ENCODE measurements around the gene COX8C. TPM values are rescaled to one million over a fixed set of nuclear protein-coding genes. Genes with fewer than 3 reads are reported as not detected.

The COX8C gene
- total and polyA plus RNA-seq, 4 experiments from 2014 or later, result not detected

DNA sequence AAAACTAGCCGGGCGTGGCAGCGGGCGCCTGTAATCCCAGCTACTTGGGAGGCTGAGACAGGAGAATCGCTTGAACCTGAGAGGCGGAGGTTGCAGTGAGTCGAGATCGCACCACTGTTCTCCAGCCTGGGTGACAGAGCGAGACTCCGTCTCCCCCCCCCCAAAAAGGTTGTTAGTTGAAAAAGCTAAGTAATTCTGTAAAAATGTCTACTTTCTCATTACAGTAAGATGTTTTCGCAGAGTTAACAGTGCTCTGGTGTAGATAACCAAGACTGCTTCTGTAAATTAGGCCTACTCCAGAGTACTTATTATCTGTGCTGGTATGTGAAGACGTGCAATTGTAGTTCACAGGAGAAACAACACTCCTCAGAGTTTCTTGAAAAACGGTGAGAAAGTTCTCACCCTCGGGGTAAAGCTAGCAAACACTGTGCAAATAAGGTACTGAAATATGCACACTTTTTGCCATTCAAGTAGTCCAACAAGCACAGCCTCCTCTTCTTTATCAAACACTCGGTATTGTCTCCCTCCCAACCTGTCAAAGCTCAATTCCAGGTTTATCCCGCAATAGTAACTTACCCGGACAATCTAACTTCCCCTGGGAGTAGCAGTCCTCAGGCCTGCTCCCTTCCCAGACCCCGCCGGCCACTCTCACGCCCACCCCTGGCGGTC is 15.1 kb upstream of the COX8C start:
- DNase-seq, result peak in 1 of 5 donors; percentile 11
- Histone ChIP-seq H3K27ac (ENCODE audit: low read depth, low read length) (peak overlapping the region; percentile 83), H3K36me3 (ENCODE audit: insufficient read depth, low read length) (no peaks in the 10 kb centered on the region), H3K27me3 (ENCODE audit: insufficient read depth, low read length) (no peaks in the 10 kb centered on the region), H3K4me1 (ENCODE audit: insufficient read depth, low read length) (peaks cover 32% of the 10 kb centered on the region), H3K9me3 (ENCODE audit: control insufficient read depth in 1 of 2, low read length in 2 of 2) (no peaks in the 10 kb centered on the region), H3K4me3 (ENCODE audit: low read length in 2 of 2) (peak overlapping the region; percentile 48 to 96)
- H3K36me3 Mint-ChIP-seq, result peaks cover 0 to 9% of the 10 kb centered on the region in 2 donors
- ChIA-PET POLR2A (ENCODE audit: partially characterized antibody) (interaction anchor here (1.2 to 1.5 kb wide), 2 partner anchors 147 to 149 kb away, joined by 3 read pairs; partner anchors contain the start of genes LYSET and MOAP1), CTCF (ENCODE audit: partially characterized antibody) (interaction anchor here (1.1 to 1.2 kb wide), 2 partner anchors 216 to 219 kb away, joined by 4 read pairs; partner anchors contain the start of gene ITPK1)
- intact Hi-C loops (cut with micrococcal nuclease), result loop anchor here (1.0 to 5.0 kb wide), 3 partner anchors 125 to 220 kb away; partner anchors contain the start of genes GON7, MOAP1 and UBR7
- H3K27ac Mint-ChIP-seq, result peak overlapping the region; percentile 83 to 96 (median 91)
- H3K27me3 Mint-ChIP-seq, result no peaks in the 10 kb centered on the region
- H3K9me3 Mint-ChIP-seq, result peaks cover 0 to 1% (median 0%) of the 10 kb centered on the region in 8 donors
- peak overlapping the region; percentile 91 to 98 (median 94) for H3K4me3 Mint-ChIP-seq
- H3K4me1 Mint-ChIP-seq, result peaks cover 36 to 67% (median 46%) of the 10 kb centered on the region in 4 donors

GRCh38 chr14:93332397-93332852 is 14.6 kb upstream of the COX8C start:
- POLR2A ChIA-PET (ENCODE audit: partially characterized antibody), result no interaction called here
- Mint-ChIP-seq H3K27ac (peak overlapping the region; percentile 88 to 97 (median 96)), H3K9me3 (peaks cover 0 to 1% (median 0%) of the 10 kb centered on the region in 8 donors), H3K4me3 (peak overlapping the region; percentile 92 to 98 (median 94)), H3K27me3 (no peaks in the 10 kb centered on the region), H3K36me3 (peaks cover 0 to 9% of the 10 kb centered on the region in 2 donors), H3K4me1 (peaks cover 35 to 65% (median 44%) of the 10 kb centered on the region in 4 donors)
- DNase-seq, result peak in 1 of 5 donors; percentile 18
- intact Hi-C loops (cut with micrococcal nuclease), result loop anchor here (1.0 to 5.0 kb wide), 3 partner anchors 126 to 220 kb away; partner anchors contain the start of genes GON7, MOAP1 and UBR7
- Histone ChIP-seq H3K27ac (ENCODE audit: low read depth, low read length) (peak overlapping the region; percentile 83), H3K27me3 (ENCODE audit: insufficient read depth, low read length) (no peaks in the 10 kb centered on the region), H3K9me3 (ENCODE audit: control insufficient read depth in 1 of 2, low read length in 2 of 2) (no peaks in the 10 kb centered on the region), H3K4me1 (ENCODE audit: insufficient read depth, low read length) (peaks cover 32% of the 10 kb centered on the region), H3K36me3 (ENCODE audit: insufficient read depth, low read length) (no peaks in the 10 kb centered on the region), H3K4me3 (ENCODE audit: low read length in 2 of 2) (peak overlapping the region; percentile 48 to 96)
- CTCF ChIA-PET (ENCODE audit: partially characterized antibody), result interaction anchor here (1.2 kb wide), 1 partner anchor 219 kb away, joined by 4 read pairs; no protein-coding TSS in a partner anchor

- CTCF ChIA-PET (ENCODE audit: partially characterized antibody), result no interaction called here
- peaks cover 0 to 1% (median 0%) of the 10 kb centered on the region in 8 donors for H3K9me3 Mint-ChIP-seq
Measured at GRCh38 chr14:93332853-93333630, 13.9 kb upstream of the COX8C start, which contains the start of gene BTBD7. Gene BTBD7, minus strand, starts transcription at chr14:93333036. Its CDS starts 36,985 bp downstream, at chr14:93296051.

DNA sequence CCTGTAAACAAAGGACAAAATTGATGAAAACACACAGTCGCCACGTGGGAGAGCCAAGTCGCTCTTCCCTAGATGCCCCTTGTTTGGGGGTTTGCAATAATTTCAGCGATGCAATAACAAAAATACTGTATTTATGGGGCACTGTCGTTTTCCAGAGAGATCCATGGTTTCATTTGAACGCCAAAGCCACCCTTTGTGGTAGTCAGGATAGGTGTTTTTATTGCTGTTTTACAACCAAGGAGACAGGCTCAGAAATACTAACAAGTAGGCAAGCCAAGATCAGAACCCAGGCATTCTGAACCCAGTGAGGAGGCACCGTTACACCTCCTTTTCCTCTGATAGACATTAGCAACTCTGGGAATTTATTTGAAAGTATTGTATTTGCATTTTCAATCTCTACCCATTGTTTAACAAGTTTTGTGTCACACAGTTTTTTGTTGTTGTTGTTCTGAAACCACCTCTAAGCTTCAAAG is 13.3 kb upstream of the COX8C start:
- intact Hi-C loops (cut with micrococcal nuclease), result loop anchor here (2.0 to 5.0 kb wide), 2 partner anchors 127 to 221 kb away; partner anchors contain the start of genes GON7 and UBR7
- Histone ChIP-seq H3K9me3 (ENCODE audit: control insufficient read depth in 1 of 2, low read length in 2 of 2) (no peaks in the 10 kb centered on the region), H3K4me1 (ENCODE audit: insufficient read depth, low read length) (peaks cover 32% of the 10 kb centered on the region), H3K27ac (ENCODE audit: low read depth, low read length) (peak overlapping the region; percentile 83), H3K27me3 (ENCODE audit: insufficient read depth, low read length) (no peaks in the 10 kb centered on the region), H3K4me3 (ENCODE audit: low read length in 2 of 2) (peak overlapping the region; percentile 59 to 96), H3K36me3 (ENCODE audit: insufficient read depth, low read length) (no peaks in the 10 kb centered on the region)
- Mint-ChIP-seq H3K4me3 (peak overlapping the region; percentile 91 to 95 (median 94)), H3K36me3 (peaks cover 0 to 9% of the 10 kb centered on the region in 2 donors), H3K9me3 (peaks cover 0 to 1% (median 0%) of the 10 kb centered on the region in 8 donors), H3K27ac (peak overlapping the region; percentile 92 to 97 (median 96)), H3K4me1 (peaks cover 30 to 53% (median 36%) of the 10 kb centered on the region in 4 donors), H3K27me3 (no peaks in the 10 kb centered on the region)
- peak in 1 of 5 donors; percentile 7 for DNase-seq
- POLR2A ChIA-PET (ENCODE audit: partially characterized antibody), result no interaction called here
- CTCF ChIA-PET (ENCODE audit: partially characterized antibody), result no interaction called here

More at GRCh38 chr14:93332853-93333630, 13.9 kb upstream of the COX8C start, which contains the start of gene BTBD7:
- peak; percentile 92 to 94 (median 93) for DNase-seq
- peaks cover 32% of the 10 kb centered on the region for H3K4me1 ChIP-seq (ENCODE audit: insufficient read depth, low read length)
- H3K27me3 ChIP-seq (ENCODE audit: insufficient read depth, low read length), result no peaks in the 10 kb centered on the region
- Mint-ChIP-seq H3K27ac (peak within 1 kb of the TSS; percentile 92 to 97 (median 96)), H3K27me3 (no peaks in the 10 kb centered on the region), H3K36me3 (peaks cover 0 to 9% of the 10 kb centered on the region in 2 donors), H3K4me1 (peaks cover 33 to 59% (median 39%) of the 10 kb centered on the region in 4 donors), H3K4me3 (peak within 1 kb of the TSS; percentile 92 to 98 (median 94))
- intact Hi-C loops (cut with micrococcal nuclease), result loop anchor here (1.0 to 5.0 kb wide), 3 partner anchors 126 to 221 kb away; partner anchors contain the start of genes GON7, MOAP1 and UBR7
- H3K9me3 ChIP-seq (ENCODE audit: control insufficient read depth in 1 of 2, low read length in 2 of 2), result no peaks in the 10 kb centered on the region
- POLR2A ChIA-PET (ENCODE audit: partially characterized antibody), result no interaction called here
- peak within 1 kb of the TSS; percentile 83 for H3K27ac ChIP-seq (ENCODE audit: low read depth, low read length)
- H3K36me3 ChIP-seq (ENCODE audit: insufficient read depth, low read length), result no peaks in the 10 kb centered on the region
- peak within 1 kb of the TSS; percentile 59 to 96 for H3K4me3 ChIP-seq (ENCODE audit: low read length in 2 of 2)

- Mint-ChIP-seq H3K9me3 (peaks cover 0 to 4% (median 0%) of the 10 kb centered on the region in 8 donors), H3K27me3 (peaks cover 2% of the 10 kb centered on the region in 2 donors), H3K4me1 (peaks cover 6 to 17% (median 10%) of the 10 kb centered on the region in 4 donors), H3K27ac (no peak overlapping the region), H3K36me3 (peaks cover 0 to 5% of the 10 kb centered on the region in 2 donors), H3K4me3 (no peak overlapping the region)
- POLR2A ChIA-PET (ENCODE audit: partially characterized antibody), result no interaction called here
- CTCF ChIA-PET (ENCODE audit: partially characterized antibody), result no interaction called here
- peaks cover 8% of the 10 kb centered on the region for H3K4me1 ChIP-seq (ENCODE audit: insufficient read depth, low read length)
- H3K27me3 ChIP-seq (ENCODE audit: insufficient read depth, low read length), result no peaks in the 10 kb centered on the region
- intact Hi-C loops (cut with micrococcal nuclease), result no loop called here
- no peak overlapping the region for H3K27ac ChIP-seq (ENCODE audit: low read depth, low read length)
- no peak overlapping the region for H3K4me3 ChIP-seq (ENCODE audit: low read length in 2 of 2)
- DNase-seq, result no peak
- no peaks in the 10 kb centered on the region for H3K9me3 ChIP-seq (ENCODE audit: control insufficient read depth in 1 of 2, low read length in 2 of 2)
- H3K36me3 ChIP-seq (ENCODE audit: insufficient read depth, low read length), result no peaks in the 10 kb centered on the region
Measured at GRCh38 chr14:93337143-93337753, 9.7 kb upstream of the COX8C start.

GRCh38 chr14:93337884-93338283 is 9.1 kb upstream of the COX8C start:
- ChIA-PET CTCF (ENCODE audit: partially characterized antibody) (no interaction called here), POLR2A (ENCODE audit: partially characterized antibody) (no interaction called here)
- Mint-ChIP-seq H3K9me3 (peaks cover 0 to 6% (median 0%) of the 10 kb centered on the region in 8 donors), H3K4me3 (no peak overlapping the region), H3K4me1 (peaks cover 6 to 15% (median 10%) of the 10 kb centered on the region in 4 donors), H3K36me3 (peaks cover 0 to 5% of the 10 kb centered on the region in 2 donors), H3K27me3 (peaks cover 2% of the 10 kb centered on the region in 2 donors), H3K27ac (no peak overlapping the region)
- Histone ChIP-seq H3K36me3 (ENCODE audit: insufficient read depth, low read length) (no peaks in the 10 kb centered on the region), H3K27me3 (ENCODE audit: insufficient read depth, low read length) (no peaks in the 10 kb centered on the region), H3K9me3 (ENCODE audit: control insufficient read depth in 1 of 2, low read length in 2 of 2) (no peaks in the 10 kb centered on the region), H3K4me1 (ENCODE audit: insufficient read depth, low read length) (peaks cover 8% of the 10 kb centered on the region), H3K4me3 (ENCODE audit: low read length in 2 of 2) (no peak overlapping the region), H3K27ac (ENCODE audit: low read depth, low read length) (no peak overlapping the region)
- intact Hi-C loops (cut with micrococcal nuclease), result no loop called here
- no peak for DNase-seq

Measured in CD4-positive, alpha-beta memory T cell (primary cell).